Fibroblast of skin of scalp (primary cell): ENCODE results near the gene INSYN1.
"Not testable (repeated sequence)": the region's sequence is repeated elsewhere in the genome, so short reads cannot be mapped to it uniquely, and the experiment has no call there.

ENCODE experiments used
- DNase-seq: peaks from one replicate; pipeline ENCODE4 v3.0.0-alpha.2; 2013

The INSYN1 gene

GRCh38 chr15:73749533-73749932 lies 3.6 kb downstream of the INSYN1 start:
- no peak for DNase-seq

DNA sequence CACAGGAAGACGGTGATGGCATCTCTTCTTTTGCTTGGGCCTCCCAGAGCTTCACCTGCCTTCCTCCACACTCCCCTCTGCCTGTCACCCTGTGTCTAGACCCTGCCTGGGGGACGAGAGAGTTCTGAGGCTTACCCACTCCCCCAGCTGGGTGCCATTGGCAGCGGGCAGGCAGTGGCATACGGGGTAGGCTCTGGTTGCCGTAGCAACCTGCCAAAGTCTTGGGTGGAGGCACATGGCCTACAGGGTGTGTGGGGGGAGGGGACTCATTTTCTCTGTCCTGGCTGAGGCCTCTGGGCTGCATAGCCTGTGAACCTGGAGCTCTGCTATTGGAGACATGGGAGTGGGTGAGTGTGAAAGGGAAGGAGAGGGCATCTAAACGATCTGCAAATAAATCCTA lies 4.4 kb downstream of the INSYN1 start:
- DNase-seq = no peak

DNA sequence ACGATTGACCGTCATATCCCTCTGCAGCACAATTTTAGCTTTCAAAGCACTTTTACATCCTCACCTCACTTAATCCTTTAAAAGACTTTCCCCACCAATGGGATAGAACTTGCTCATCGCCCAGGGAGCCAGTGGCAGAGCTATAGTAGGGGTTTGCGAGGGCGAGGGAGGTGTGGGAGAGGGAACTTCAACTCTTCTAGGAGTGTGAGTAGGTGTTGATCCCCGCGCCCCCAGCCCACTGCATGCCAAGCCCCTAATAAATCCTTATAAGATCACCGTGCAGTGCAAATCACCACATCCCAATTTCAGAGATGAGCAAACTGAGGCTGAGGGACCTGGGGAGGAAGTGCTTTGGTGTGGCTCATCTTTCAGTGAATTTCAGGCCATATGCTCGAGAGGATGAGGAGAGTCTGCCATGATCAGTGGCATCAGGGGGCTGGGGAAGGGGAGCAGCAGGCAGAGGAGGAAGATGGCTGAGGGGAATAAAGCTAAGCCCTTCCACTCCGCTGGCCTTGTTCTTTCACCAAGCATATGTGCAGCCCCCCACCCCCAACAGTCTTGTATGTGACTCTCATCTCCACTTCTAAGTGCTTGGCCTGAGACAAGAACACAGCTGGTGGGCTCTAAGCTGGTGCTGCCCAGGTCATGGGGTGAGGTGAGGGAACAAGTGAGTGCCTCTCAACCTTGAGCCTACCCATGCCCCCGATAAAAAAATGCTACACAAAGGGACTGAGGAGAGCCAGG lies 5.1 kb downstream of the INSYN1 start:
- DNase-seq = no peak

DNA sequence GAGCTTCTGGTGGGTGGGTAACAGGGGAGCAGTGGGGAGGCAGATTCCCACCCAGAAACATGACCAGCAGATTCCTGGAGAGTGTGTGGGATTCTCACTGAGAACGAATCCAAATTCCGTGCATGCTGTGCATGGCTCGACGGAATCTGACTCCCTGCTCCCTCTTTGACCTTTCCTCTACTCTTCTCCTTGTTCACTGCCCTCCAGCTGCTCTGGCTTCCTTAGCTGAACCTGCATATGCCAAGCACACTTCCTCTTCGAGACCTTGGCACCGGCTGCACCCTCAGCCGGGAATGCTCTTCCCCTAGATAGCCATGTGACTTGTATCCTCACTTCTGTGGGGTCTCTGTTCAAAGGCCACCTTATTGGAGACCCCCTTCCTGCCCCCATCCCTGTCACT lies 6.3 kb downstream of the INSYN1 start:
- DNase-seq = peak; percentile 25

GRCh38 chr15:73746261-73746660 lies 6.9 kb downstream of the INSYN1 start:
- DNase-seq = no peak

GRCh38 chr15:73745073-73745472 lies 8.1 kb downstream of the INSYN1 start:
- DNase-seq = no peak

DNA sequence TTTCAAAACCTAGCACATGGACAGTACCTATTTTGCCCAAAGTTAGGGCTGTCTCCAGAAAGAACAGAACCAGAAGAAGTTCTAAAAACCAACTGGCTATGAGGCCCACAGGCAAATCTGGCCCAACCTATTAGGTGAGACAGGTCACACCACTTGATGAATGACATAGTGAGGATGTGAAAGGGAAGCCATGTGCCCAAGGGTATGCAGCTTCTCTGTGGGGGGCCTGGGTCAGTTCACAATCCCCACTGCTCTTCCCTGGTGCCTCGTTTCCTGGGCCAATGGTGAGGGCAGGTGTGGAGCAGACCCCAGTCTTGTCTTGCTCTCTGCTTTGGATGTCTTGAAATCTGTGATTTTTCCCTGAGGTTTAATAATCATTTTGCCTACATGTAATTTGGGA lies 8.9 kb downstream of the INSYN1 start:
- no peak for DNase-seq

DNA sequence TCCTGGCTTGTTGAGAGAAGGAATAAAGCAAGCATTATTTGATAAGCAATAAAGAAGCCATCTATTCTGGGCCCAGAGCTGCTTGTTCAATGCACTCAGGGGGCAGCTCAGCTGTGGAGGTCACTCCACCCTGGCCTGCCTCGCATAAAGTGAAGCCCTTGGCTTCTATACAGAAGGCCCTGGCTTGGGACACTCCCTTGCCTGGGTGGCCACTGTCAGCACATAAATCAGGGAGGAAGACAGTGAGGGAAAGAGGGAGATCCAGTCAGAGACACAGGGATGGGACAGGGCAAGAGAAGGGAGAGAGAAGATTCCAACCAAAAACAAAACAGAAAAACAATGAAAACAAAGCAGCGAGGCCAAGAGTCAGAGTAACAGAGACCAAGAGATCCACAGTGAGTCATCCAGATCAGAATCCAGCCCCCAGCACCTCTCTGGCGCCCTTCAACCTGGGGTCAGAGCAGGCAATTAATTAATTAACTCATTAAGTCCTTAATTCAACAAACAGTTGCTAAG lies 11.8 kb downstream of the INSYN1 start:
- no peak for DNase-seq

- no peak for DNase-seq
Observed at GRCh38 chr15:73740152-73741048, 12.8 kb downstream of the INSYN1 start.

DNA sequence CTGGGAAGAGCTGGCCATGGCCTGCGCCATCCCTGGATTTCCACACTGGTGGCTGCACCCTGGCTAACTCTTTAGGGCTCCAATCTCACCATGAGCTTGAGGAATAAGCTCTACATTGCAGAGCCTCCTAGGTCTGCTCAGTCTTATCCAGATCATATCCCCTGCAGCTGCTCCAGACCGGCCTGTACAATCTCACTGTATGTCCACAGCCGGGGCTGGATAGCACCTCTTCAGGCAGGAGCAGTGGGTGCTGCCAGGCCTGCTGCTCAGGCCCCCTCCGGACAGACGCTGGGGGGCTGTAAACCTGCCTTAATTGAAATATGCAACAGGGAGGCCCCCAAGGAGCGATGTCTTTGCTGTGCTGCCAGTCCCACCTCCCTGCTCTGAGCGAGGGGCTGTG lies 15.6 kb downstream of the INSYN1 start:
- no peak for DNase-seq

GRCh38 chr15:73732930-73733329 lies 20.2 kb downstream of the INSYN1 start:
- no peak for DNase-seq

GRCh38 chr15:73732051-73732450 lies 21.1 kb downstream of the INSYN1 start:
- not testable (repeated sequence) for DNase-seq

DNA sequence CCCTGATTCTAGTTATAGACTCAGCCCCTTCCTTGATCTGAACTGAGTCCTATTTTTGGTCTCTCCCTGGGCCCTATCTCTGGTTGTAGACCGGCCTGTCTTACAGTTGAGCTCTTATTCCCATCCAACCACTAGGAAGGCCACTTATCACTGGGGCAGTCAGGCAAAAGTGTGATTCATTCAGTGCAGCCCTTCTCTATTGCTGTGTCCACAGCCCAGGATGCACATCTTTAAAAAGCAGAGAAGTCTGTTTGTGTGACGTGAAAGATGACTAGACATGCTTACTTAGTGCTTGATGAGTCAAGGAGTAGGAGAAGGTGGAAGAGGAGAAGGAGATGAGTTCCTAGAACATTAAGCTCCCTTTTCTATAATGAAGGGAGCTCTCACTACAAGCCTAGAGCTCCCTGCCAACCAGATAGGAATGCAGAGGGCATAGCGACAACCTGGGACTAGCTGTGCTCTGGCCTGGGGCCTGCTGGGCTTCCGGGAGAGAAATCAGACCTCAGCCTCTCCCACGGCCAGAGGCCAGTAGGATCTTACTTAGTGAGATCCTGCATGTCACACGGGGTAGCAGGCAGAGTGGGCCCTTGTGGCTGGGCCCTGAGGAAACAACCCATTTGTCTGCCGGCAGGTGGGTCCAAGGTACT lies 25.7 kb downstream of the INSYN1 start:
- peak; percentile 12 for DNase-seq

GRCh38 chr15:73724212-73724611 lies 28.9 kb downstream of the INSYN1 start:
- no peak for DNase-seq

- DNase-seq = no peak
Observed at GRCh38 chr15:73723191-73723590, 30.0 kb downstream of the INSYN1 start.

GRCh38 chr15:73722425-73722824 lies 30.7 kb downstream of the INSYN1 start:
- DNase-seq = no peak

GRCh38 chr15:73718694-73719093 lies 34.5 kb downstream of the INSYN1 start:
- no peak for DNase-seq

GRCh38 chr15:73717802-73718201 lies 35.3 kb downstream of the INSYN1 start:
- DNase-seq = no peak

DNA sequence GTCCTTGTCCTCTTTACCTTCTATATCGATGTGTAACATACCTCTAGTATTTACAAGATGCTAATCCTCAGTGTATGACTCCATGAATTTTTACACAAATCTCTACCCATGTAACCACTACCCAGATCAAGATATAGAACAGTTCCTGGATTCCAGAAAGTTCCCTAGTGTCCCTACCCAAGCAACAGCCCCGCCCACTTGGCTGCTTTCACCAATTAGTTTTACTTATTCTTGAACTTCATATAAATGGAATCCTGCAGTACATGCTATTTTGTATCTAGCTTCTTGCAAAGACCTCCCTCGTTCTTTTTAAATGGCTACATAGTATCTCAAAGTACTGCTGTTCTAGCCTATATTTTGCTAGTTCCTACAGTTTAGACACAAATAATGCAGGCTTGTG lies 35.9 kb downstream of the INSYN1 start:
- DNase-seq = no peak

- DNase-seq = no peak
Observed at GRCh38 chr15:73716417-73716816, 36.7 kb downstream of the INSYN1 start.

- DNase-seq = no peak
Observed at GRCh38 chr15:73715417-73715816, 37.7 kb downstream of the INSYN1 start.

DNA sequence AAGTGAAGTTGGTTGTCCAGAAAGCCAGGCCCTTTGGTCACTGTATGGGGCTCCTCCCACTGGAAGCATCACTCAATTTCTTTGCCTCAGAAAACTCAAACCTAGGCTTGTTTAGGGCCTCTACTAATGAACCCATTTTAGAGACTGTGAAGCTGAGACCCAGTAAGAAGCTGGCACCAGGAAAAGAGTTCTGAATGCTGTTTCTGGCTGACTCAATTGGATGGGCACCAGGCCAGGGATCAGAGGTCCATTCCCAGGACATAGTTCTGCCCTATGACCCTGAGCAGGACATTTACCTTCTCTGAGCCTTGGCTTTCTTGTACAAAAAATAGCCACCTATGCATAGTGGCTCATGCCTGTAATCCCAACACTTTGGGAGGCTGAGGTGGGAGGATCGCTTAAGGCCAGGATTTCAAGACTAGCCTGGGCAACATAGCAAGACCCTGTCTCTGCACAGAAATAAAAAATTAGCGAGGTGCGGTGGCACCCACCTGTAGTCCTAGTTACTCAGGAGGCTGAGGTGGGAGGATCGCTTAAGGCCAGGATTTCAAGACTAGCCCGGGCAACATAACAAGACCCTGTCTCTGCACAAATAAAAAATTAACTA lies 38.4 kb downstream of the INSYN1 start:
- no peak for DNase-seq

- no peak for DNase-seq
Observed at GRCh38 chr15:73712107-73712506, 41.0 kb downstream of the INSYN1 start.
